HG03280 (cell line): Measurements from ENCODE around the gene LILRA1.
A peak's percentile ranks its signal among the peaks of the same experiment; 100 is the strongest.
"Not testable (repeated sequence)": the region's sequence is repeated elsewhere in the genome, so short reads cannot be mapped to it uniquely, and the experiment has no call there.

ENCODE experiments used
- ATAC-seq: cut with Tn5 transposase; IDR thresholded peaks from one replicate; pipeline ENCODE4 v1.9.1; 2021; ENCODE audit warnings: mild to moderate bottlenecking, moderate library complexity; ENCODE audit not compliant: unreplicated experiment

LILRA1 gene

DNA sequence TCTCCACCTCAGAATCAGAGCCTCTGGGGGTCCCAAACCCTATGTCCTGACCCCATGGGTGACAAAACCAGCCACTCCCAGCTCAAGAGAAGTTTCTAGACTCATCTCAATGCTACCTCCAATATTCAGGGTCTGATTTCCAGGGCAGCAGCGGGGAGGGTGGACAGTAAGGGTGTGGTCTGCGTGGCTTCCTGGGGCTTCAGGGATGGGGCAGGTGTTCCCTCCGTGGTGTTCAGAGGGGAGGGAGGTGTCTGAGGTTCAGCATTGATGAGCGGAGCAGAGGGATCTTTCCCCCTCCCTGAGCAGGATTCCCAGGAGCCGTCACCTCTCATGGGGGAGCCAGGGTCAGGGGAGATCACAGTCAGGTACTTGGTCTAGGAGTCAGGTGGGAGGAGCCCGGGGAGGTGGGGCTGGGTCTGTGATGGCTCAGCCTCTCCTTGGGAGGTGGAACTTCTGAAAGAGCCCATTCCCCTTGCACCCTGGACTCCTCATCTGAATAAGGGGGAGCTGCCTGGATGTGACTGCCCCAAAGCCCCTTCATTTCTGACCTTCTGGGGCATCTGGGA is 16.9 kb upstream of the LILRA1 start:
- no peak for ATAC-seq

GRCh38 chr19:54577334-54577733 is 16.1 kb upstream of the LILRA1 start:
- no peak for ATAC-seq

DNA sequence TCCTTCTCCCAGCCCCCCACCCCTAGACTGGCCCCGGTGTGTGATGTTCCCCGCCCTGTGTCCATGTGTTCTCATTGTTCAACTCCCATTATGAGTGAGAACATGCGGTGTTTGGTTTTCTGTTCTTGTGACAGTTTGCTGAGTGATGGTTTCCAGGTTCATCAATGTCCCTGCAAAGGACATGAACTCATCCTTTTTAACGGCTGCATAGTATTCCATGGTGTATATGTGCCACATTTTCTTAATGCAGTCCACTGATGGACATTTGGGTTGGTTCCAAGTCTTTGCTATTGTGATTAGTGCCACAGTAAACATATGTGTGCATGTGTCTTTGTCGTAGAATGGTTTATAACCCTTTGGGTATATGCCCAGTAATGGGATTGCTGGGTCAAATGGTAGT is 15.2 kb upstream of the LILRA1 start:
- not testable (repeated sequence) for ATAC-seq

GRCh38 chr19:54586397-54586796 is 7.0 kb upstream of the LILRA1 start:
- ATAC-seq = no peak

GRCh38 chr19:54587026-54587425 is 6.4 kb upstream of the LILRA1 start:
- no peak for ATAC-seq

DNA sequence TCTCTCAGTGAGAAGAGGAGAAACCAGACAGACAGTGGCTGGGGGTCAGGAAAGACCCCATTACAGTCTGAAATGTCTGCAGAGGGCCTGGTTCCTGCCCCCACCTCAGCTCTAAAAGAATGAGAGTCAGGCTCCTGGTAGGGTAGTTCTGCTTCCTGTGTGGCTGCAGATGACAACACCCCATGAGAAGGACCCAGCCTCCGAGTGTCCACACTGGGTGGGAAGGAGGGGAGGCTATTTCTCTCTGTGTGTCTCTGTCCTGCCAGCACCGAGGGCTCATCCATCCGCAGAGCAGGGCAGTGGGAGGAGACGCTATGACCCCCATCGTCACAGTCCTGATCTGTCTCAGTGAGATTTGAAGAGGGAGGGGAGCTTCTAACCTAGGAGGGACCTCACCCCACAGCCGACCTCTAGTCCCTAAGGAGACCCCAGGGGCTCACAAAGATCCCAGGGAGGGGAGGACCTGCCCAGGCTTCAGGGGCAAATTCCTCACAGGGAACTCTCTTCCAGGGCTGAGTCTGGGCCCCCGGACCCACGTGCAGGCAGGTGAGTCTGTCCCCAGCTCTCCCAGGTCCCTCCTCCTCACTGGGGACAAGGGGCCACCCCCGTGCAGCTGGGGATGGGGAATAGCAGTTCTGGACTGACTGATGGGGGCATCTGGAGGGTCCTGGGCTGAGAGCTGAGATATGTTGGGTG is 647 bp downstream of the LILRA1 start:
- not testable (repeated sequence) for ATAC-seq

DNA sequence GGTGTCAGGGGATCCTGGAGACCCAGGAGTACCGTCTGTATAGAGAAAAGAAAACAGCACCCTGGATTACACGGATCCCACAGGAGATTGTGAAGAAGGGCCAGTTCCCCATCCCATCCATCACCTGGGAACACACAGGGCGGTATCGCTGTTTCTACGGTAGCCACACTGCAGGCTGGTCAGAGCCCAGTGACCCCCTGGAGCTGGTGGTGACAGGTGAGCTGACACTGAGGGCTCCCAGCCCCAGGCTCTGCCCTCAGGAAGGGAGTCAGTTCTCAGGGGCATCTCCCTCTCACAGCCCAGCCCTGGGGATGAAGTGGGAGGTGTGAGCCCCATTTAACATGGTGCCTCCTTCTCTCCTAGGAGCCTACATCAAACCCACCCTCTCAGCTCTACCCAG is 1.3 kb downstream of the LILRA1 start:
- no peak for ATAC-seq

- ATAC-seq = not testable (repeated sequence)
These were observed 2.4 kb downstream of the LILRA1 start for GRCh38 chr19:54595680-54596436.

DNA sequence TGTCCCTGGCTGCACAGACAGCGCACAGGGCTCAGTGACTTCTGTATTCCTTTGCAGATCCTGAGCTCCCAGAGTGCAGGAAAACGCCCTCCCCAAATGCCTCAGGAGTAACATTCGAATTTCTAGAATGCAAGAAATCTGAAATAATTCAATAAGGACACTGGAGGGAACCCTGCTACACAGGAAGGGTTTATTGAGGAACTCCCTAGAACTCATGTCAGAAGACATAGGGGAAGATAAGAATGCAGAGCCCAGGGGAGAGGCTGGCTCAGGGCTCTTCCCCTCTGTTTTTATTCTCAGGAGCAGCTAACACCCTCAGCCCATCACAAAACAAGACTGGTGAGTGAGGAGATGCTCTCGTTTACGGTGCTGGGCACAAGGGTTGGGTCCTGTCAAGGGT is 6.8 kb downstream of the LILRA1 start:
- no peak for ATAC-seq

DNA sequence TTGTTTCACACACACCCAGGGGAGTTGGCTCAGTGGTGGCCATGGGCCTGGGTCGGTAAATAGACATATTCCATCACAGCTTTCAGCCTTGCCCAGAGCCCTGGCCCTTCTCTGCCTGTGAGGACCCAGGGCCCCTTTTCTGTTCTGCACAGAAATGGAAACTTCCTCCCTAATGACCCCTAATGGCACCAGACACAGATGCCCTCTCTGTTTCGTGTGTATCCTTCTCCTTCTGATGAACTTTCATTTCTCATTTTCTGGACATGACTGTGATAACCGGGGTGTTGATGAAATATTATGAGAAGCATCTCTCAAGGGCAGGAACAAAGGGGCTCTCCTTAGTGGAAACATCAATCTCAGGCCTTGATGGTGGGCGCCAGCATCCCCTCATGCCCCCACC is 12.8 kb downstream of the LILRA1 start:
- ATAC-seq = no peak

- ATAC-seq = peak; percentile 64
These were observed 13.7 kb downstream of the LILRA1 start for GRCh38 chr19:54606891-54607784.

- no peak for ATAC-seq
These were observed 14.3 kb downstream of the LILRA1 start for GRCh38 chr19:54607785-54608150.

GRCh38 chr19:54608205-54608604 is 14.8 kb downstream of the LILRA1 start:
- ATAC-seq = no peak

DNA sequence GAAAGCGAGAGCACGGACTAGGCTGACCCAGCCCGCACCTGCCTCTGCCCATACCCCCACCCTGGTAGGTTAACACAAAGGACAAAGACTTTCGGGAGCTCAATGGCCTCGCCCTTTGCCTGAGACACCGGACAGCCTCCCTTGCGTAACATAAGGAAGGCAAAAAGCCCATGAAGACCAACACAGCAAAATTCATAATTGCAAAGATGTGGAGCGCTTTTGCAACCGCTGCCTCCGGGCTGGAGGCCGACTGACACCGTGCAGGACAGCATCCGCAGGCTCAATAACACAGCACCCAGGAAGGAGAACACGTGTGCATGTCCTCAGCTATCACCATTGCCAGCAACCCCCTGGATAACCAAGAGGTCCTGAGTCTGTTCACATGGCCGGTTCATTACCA is 15.4 kb downstream of the LILRA1 start:
- no peak for ATAC-seq

DNA sequence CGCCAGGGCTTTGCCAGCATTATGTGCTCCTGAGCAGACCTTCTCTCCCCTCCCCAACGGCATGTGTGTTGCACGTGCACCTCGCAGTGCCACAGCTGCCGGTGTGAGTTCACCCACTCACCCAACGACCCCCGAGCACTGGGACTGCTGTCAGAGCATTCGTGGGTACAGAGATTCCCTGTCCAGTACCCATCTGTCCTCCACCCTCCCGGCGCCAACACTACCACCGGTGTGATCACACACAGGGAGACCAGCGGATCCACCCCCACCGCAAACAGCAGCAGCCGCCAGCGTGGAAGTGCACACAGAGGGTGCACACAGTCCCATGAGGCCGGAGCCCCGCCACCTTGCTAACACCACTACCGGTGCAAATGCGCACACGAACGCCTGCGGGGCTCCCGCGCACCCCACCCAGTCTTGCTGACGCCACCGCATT is 15.9 kb downstream of the LILRA1 start:
- ATAC-seq = no peak

DNA sequence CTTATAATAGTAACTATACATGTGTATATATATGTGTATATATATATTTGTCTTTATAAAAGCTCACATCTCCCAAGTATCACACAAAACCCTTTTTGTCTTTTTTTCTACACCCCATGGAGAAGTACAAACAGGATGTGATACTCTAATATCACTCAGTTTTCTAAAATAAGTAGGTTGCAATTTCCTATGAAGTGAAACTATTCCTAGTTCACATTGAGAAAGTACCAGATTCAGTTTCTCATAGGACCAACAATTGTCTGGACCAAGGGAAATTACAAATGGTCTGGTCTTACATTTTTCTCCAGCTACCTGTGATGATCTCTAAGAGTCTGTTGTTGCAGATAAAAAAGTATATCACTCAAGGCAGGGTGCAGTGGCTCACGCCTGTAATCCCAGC is 19.0 kb downstream of the LILRA1 start:
- no peak for ATAC-seq

DNA sequence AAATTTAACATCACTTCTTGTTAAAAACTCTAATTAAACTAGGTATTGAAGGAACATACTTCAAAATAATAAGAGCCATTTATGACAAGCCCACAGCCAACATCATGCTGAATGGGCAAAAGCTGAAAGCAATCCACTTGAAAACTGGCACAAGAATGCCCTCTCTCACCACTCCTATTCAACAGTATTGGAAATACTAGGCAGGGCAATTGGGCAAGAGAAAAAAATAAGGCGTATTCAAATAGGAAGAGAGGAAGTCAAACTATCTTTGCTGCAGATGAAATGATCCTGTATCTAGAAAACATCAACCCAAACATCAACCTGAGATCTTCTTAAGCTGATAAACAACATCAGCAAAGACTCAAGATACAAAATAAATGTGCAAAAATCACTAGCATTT is 21.3 kb downstream of the LILRA1 start:
- ATAC-seq = no peak

DNA sequence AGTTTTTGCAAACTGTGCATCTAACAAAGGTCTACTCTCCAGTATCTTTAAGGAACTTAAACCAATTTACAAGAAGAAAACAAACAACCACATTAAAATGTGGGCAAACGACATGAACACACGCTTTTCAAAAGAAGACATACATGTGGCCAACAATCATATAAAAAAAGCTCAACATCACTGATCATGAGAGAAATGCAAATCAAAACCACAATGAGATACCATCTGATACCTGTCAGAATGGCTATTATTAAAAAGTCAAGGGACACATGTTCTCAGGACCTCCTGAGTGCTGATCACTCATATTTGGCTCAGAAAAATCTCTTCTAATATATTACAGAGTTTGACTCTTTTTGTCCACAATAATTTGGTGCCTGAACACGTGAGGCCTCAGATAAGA is 22.6 kb downstream of the LILRA1 start:
- peak; percentile 35 for ATAC-seq

DNA sequence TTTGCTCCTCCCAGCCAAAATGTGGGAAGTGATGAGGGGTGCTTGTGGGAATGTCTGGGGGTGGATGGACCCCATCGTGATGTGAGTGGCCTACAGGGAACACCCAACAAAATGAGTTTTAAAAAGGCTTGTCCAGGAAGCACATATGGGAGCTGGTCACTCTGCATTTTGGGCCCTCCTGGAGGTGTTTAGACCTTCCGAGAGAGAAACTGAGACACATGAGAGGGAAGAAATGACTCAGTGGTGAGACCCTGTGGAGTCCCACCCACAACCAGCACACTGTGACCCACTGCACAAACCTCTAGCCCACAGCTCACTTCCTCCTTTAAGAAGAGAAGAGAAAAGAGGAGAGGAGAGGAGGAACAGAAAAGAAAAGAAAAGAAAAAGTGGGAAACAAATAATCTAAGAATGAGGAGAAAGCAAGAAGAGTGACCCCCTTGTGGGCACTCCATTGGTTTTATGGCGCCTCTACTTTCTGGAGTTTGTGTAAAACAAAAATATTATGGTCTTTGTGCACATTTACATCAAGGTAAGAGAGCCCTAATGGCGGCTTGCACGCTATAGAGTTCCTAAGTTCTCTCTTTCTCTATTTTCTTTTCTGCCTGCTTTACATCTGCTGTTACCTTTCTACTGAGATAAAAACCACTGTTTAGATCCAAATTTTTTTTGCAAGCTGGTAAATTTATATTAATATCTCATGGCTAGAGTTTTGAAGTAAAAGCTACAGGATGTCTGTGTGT is 23.6 kb downstream of the LILRA1 start:
- peak; percentile 77 for ATAC-seq

GRCh38 chr19:54620464-54620863 is 27.0 kb downstream of the LILRA1 start:
- ATAC-seq = no peak

GRCh38 chr19:54622431-54622830 is 29.0 kb downstream of the LILRA1 start:
- ATAC-seq = no peak
